ENCODE results near the gene AIP.

Gene AIP

GRCh38 chr11:67441731-67442351 lies 41.0 kb upstream of the AIP start:
- Histone ChIP-seq H3K4me3 (ENCODE audit: low read depth in 1 of 2, low read length in 2 of 2) (no peak overlapping the region), H3K36me3 (ENCODE audit: insufficient read depth, low read length) (peaks cover 24% of the 10 kb centered on the region; the same call in 1 of the 2 replicates), H3K4me1 (ENCODE audit: insufficient read depth, low read length) (peaks cover 57% of the 10 kb centered on the region), H3K4me2 (ENCODE audit: insufficient read depth, low read length) (no peak overlapping the region), H3K27ac (ENCODE audit: low read length) (0 out of 2 replicates have a peak overlapping the region, but pooled peaks have one; percentile 28), H4K20me1 (ENCODE audit: insufficient read depth, low read length) (peaks cover 4% of the 10 kb centered on the region), H3K9ac (ENCODE audit: low read depth, low read length) (no peak overlapping the region), H3K9me3 (ENCODE audit: insufficient read depth, low read length, severe bottlenecking) (no peaks in the 10 kb centered on the region), H3K79me2 (ENCODE audit: insufficient read depth, low read length) (peaks cover 42% of the 10 kb centered on the region), H2AFZ (ENCODE audit: low read depth, low read length) (no peak overlapping the region), H3K27me3 (ENCODE audit: insufficient read depth, low read length, poor library complexity) (no peaks in the 10 kb centered on the region)
- TF ChIP-seq EZH2 (IDR thresholded peaks at IDR 0.05; ENCODE audit: borderline replicate concordance, low read depth, low read length, severe bottlenecking) (no peak), CTCF (IDR thresholded peaks at IDR 0.05; ENCODE audit: borderline replicate concordance, extremely low read depth, low read length, poor library complexity, severe bottlenecking) (no peak)
- DNase-seq = peak; percentile 12
- ATAC-seq (ENCODE audit: insufficient read depth, low read depth) = no peak

GRCh38 chr11:67442504-67443404 lies 40.1 kb upstream of the AIP start:
- Histone ChIP-seq H3K9me3 (ENCODE audit: insufficient read depth, low read length, severe bottlenecking) (no peaks in the 10 kb centered on the region), H3K4me2 (ENCODE audit: insufficient read depth, low read length) (peak overlapping the region; percentile 57), H2AFZ (ENCODE audit: low read depth, low read length) (no peak overlapping the region), H3K36me3 (ENCODE audit: insufficient read depth, low read length) (peaks cover 17% of the 10 kb centered on the region; the same call in 1 of the 2 replicates), H3K9ac (ENCODE audit: low read depth, low read length) (peak overlapping the region; percentile 28), H3K27me3 (ENCODE audit: insufficient read depth, low read length, poor library complexity) (no peaks in the 10 kb centered on the region), H3K4me1 (ENCODE audit: insufficient read depth, low read length) (peaks cover 54% of the 10 kb centered on the region), H3K27ac (ENCODE audit: low read length) (peak overlapping the region; percentile 69), H3K79me2 (ENCODE audit: insufficient read depth, low read length) (peaks cover 33% of the 10 kb centered on the region), H3K4me3 (ENCODE audit: low read depth in 1 of 2, low read length in 2 of 2) (no peak overlapping the region), H4K20me1 (ENCODE audit: insufficient read depth, low read length) (peaks cover 3% of the 10 kb centered on the region; the same call in 1 of the 2 replicates)
- ATAC-seq (ENCODE audit: insufficient read depth, low read depth) (no peak; the same call in 2 of the 3 replicates), DNase-seq (peak; percentile 23)
- TF ChIP-seq EZH2 (IDR thresholded peaks at IDR 0.05; ENCODE audit: borderline replicate concordance, low read depth, low read length, severe bottlenecking) (no peak), CTCF (IDR thresholded peaks at IDR 0.05; ENCODE audit: borderline replicate concordance, extremely low read depth, low read length, poor library complexity, severe bottlenecking) (no peak)

GRCh38 chr11:67445515-67445914 lies 37.3 kb upstream of the AIP start:
- DNase-seq (peak; percentile 4), ATAC-seq (ENCODE audit: insufficient read depth, low read depth) (no peak)
- H3K9me3 ChIP-seq (ENCODE audit: insufficient read depth, low read length, severe bottlenecking) = no peaks in the 10 kb centered on the region
- H3K27ac ChIP-seq (ENCODE audit: low read length) = no peak overlapping the region; the same call in 1 of the 2 replicates
- peaks cover 9% of the 10 kb centered on the region; the same call in 1 of the 2 replicates for H3K79me2 ChIP-seq (ENCODE audit: insufficient read depth, low read length)
- no peaks in the 10 kb centered on the region for H3K27me3 ChIP-seq (ENCODE audit: insufficient read depth, low read length, poor library complexity)
- peaks cover 3% of the 10 kb centered on the region; the same call in 1 of the 2 replicates for H4K20me1 ChIP-seq (ENCODE audit: insufficient read depth, low read length)
- H3K4me2 ChIP-seq (ENCODE audit: insufficient read depth, low read length) = peak overlapping the region; percentile 57
- no peaks in the 10 kb centered on the region for H3K36me3 ChIP-seq (ENCODE audit: insufficient read depth, low read length)
- TF ChIP-seq CTCF (IDR thresholded peaks at IDR 0.05; ENCODE audit: borderline replicate concordance, extremely low read depth, low read length, poor library complexity, severe bottlenecking) = no peak
- no peak for TF ChIP-seq EZH2 (IDR thresholded peaks at IDR 0.05; ENCODE audit: borderline replicate concordance, low read depth, low read length, severe bottlenecking)
- H2AFZ ChIP-seq (ENCODE audit: low read depth, low read length) = no peak overlapping the region
- H3K4me3 ChIP-seq (ENCODE audit: low read depth in 1 of 2, low read length in 2 of 2) = no peak overlapping the region
- peaks cover 30% of the 10 kb centered on the region for H3K4me1 ChIP-seq (ENCODE audit: insufficient read depth, low read length)
- H3K9ac ChIP-seq (ENCODE audit: low read depth, low read length) = no peak overlapping the region

All from DND-41 (cell line).